ENCODE results near the gene MYLK4.

MYLK4 gene

DNA sequence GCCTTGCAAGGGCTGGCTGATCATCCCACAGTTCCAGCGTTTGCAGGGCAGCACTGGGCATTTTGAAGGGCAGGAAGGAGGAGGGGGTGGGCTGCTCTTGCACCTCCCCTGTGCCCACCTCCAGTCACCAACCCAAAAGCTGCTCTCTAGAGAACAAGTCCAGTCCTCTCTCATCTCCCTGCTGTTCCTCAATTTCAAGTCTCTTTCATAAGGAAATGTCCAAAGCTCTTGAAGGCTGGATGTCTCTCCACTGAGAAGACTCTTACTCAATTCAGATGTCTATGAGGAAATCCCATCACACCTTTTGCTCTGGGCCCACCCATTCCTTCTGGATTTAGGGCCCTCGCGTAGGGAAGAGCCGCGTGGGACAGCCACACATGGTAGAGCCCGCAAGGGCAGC is 46.1 kb upstream of the MYLK4 start:
- no peaks in the 10 kb centered on the region for H3K9me3 ChIP-seq (ENCODE audit: control insufficient read depth, low read length)
- H3K4me1 ChIP-seq, result peaks cover 3% of the 10 kb centered on the region
- no peak overlapping the region for H2AFZ ChIP-seq
- no peak overlapping the region for H3K4me3 ChIP-seq (ENCODE audit: low read depth, low read length)
- no peak overlapping the region for H3K9ac ChIP-seq
- H3K79me2 ChIP-seq, result no peaks in the 10 kb centered on the region
- no peaks in the 10 kb centered on the region for H3K36me3 ChIP-seq (ENCODE audit: control insufficient read depth, insufficient read depth, low read length)
- H3K27me3 ChIP-seq (ENCODE audit: control insufficient read depth, insufficient read depth, low read length), result no peaks in the 10 kb centered on the region
- TF ChIP-seq, protein P1, sequence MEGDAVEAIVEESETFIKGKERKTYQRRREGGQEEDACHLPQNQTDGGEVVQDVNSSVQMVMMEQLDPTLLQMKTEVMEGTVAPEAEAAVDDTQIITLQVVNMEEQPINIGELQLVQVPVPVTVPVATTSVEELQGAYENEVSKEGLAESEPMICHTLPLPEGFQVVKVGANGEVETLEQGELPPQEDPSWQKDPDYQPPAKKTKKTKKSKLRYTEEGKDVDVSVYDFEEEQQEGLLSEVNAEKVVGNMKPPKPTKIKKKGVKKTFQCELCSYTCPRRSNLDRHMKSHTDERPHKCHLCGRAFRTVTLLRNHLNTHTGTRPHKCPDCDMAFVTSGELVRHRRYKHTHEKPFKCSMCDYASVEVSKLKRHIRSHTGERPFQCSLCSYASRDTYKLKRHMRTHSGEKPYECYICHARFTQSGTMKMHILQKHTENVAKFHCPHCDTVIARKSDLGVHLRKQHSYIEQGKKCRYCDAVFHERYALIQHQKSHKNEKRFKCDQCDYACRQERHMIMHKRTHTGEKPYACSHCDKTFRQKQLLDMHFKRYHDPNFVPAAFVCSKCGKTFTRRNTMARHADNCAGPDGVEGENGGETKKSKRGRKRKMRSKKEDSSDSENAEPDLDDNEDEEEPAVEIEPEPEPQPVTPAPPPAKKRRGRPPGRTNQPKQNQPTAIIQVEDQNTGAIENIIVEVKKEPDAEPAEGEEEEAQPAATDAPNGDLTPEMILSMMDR (IDR thresholded peaks at IDR 0.05), result no peak
- H3K27ac ChIP-seq, result peak overlapping the region; percentile 5
- H3K4me2 ChIP-seq (ENCODE audit: low read length), result no peak overlapping the region

GRCh38 chr6:2795956-2796355 is 45.2 kb upstream of the MYLK4 start:
- Histone ChIP-seq H2AFZ (no peak overlapping the region), H3K4me3 (ENCODE audit: low read depth, low read length) (no peak overlapping the region), H3K9me3 (ENCODE audit: control insufficient read depth, low read length) (no peaks in the 10 kb centered on the region), H3K79me2 (no peaks in the 10 kb centered on the region), H3K4me2 (ENCODE audit: low read length) (no peak overlapping the region), H3K9ac (no peak overlapping the region), H3K36me3 (ENCODE audit: control insufficient read depth, insufficient read depth, low read length) (no peaks in the 10 kb centered on the region), H3K4me1 (peaks cover 3% of the 10 kb centered on the region), H3K27me3 (ENCODE audit: control insufficient read depth, insufficient read depth, low read length) (no peaks in the 10 kb centered on the region), H3K27ac (no peak overlapping the region)
- TF ChIP-seq, protein P1 (IDR thresholded peaks at IDR 0.05), result no peak

DNA sequence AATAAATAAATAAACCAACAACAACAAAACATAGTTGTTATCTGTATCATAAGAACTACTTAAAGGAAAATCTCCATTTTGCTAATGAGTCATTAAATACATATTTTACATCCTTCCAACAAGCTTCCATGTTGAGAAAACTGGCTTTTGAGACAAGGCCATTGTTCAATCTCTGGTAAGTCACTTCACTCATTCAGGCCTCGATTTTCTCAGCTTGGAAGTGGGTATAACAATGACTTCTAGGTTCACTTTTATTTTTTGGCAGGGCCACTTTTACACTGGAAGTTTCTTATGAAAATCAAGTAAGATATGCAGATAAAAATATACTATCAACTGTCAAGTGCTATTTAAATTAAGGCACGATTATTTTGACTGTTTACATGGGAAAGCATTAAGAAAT is 44.4 kb upstream of the MYLK4 start:
- no peak overlapping the region for H3K9ac ChIP-seq
- H3K27me3 ChIP-seq (ENCODE audit: control insufficient read depth, insufficient read depth, low read length), result no peaks in the 10 kb centered on the region
- H2AFZ ChIP-seq, result no peak overlapping the region
- TF ChIP-seq, protein P1 (IDR thresholded peaks at IDR 0.05), result no peak
- H3K27ac ChIP-seq, result no peak overlapping the region
- H3K79me2 ChIP-seq, result no peaks in the 10 kb centered on the region
- no peaks in the 10 kb centered on the region for H3K9me3 ChIP-seq (ENCODE audit: control insufficient read depth, low read length)
- H3K4me1 ChIP-seq, result peaks cover 3% of the 10 kb centered on the region
- no peaks in the 10 kb centered on the region for H3K36me3 ChIP-seq (ENCODE audit: control insufficient read depth, insufficient read depth, low read length)
- H3K4me2 ChIP-seq (ENCODE audit: low read length), result no peak overlapping the region
- no peak overlapping the region for H3K4me3 ChIP-seq (ENCODE audit: low read depth, low read length)

- no peaks in the 10 kb centered on the region for H3K9me3 ChIP-seq (ENCODE audit: control insufficient read depth, low read length)
- H3K4me3 ChIP-seq (ENCODE audit: low read depth, low read length), result no peak overlapping the region
- TF ChIP-seq, protein P1 (IDR thresholded peaks at IDR 0.05), result no peak
- no peak overlapping the region for H3K9ac ChIP-seq
- H3K27me3 ChIP-seq (ENCODE audit: control insufficient read depth, insufficient read depth, low read length), result no peaks in the 10 kb centered on the region
- no peak overlapping the region for H2AFZ ChIP-seq
- no peaks in the 10 kb centered on the region for H3K79me2 ChIP-seq
- no peaks in the 10 kb centered on the region for H3K36me3 ChIP-seq (ENCODE audit: control insufficient read depth, insufficient read depth, low read length)
- no peak overlapping the region for H3K27ac ChIP-seq
- peaks cover 3% of the 10 kb centered on the region for H3K4me1 ChIP-seq
- no peak overlapping the region for H3K4me2 ChIP-seq (ENCODE audit: low read length)
Measured at GRCh38 chr6:2794171-2794730, 43.5 kb upstream of the MYLK4 start.

- Histone ChIP-seq H3K27me3 (ENCODE audit: control insufficient read depth, insufficient read depth, low read length) (no peaks in the 10 kb centered on the region), H3K4me2 (ENCODE audit: low read length) (no peak overlapping the region), H3K79me2 (no peaks in the 10 kb centered on the region), H3K4me1 (peaks cover 3% of the 10 kb centered on the region), H3K4me3 (ENCODE audit: low read depth, low read length) (no peak overlapping the region), H3K9ac (no peak overlapping the region), H3K9me3 (ENCODE audit: control insufficient read depth, low read length) (no peaks in the 10 kb centered on the region), H2AFZ (no peak overlapping the region), H3K36me3 (ENCODE audit: control insufficient read depth, insufficient read depth, low read length) (no peaks in the 10 kb centered on the region), H3K27ac (no peak overlapping the region)
- TF ChIP-seq, protein P1 (IDR thresholded peaks at IDR 0.05), result no peak
Measured at GRCh38 chr6:2793534-2794151, 42.9 kb upstream of the MYLK4 start.
